ENCODE results near the gene SYNGR1. TPM values are rescaled to one million over a fixed set of nuclear protein-coding genes. Genes with fewer than 3 reads are reported as not detected.
"Not testable (repeated sequence)": the region's sequence is repeated elsewhere in the genome, so short reads cannot be mapped to it uniquely, and the experiment has no call there.

SYNGR1 gene
- total and polyA plus RNA-seq, 9 donors: 13.1 to 104 (median 74.7) TPM

DNA sequence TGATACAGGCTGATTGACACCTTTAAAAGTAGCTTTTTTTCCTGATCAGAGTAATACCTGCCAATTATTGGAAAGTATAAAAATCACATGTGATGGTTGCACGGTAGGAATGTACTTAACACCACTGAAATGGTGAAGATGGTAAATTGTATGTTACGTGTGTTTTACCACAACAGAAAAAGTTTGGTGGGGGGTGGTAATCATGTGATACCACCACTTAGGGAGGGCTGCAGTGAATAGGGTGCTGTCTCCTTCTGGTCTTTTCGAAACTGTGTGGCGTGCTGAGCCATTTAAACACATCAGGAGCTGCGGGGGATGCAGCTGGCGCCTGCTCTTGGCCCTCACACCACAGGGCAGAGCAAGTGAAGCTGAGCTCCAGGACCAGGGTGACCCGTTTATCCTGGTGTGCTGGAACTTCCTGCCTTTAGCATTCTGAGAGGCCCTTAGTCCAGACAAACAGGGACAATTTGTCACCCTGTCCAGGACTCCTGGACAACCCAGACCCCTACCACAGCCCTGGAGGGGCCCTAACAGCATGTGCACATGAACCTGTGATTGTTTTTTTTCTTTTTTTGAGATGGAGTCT lies 2.6 kb downstream of the SYNGR1 start:
- DNase-seq: no peak
- Histone ChIP-seq H3K9me3 (no peaks in the 10 kb centered on the region), H3K4me1 (ENCODE audit: insufficient read depth) (peaks cover 9% of the 10 kb centered on the region), H3K4me3 (no peak overlapping the region), H3K27me3 (no peaks in the 10 kb centered on the region), H3K36me3 (no peaks in the 10 kb centered on the region), H3K27ac (no peak overlapping the region)
- WGBS, 3 donors: 57 to 69% (median 59%) methylated on average over 7 of the region's 7 CpGs
- TF ChIP-seq POLR2A (IDR thresholded peaks at IDR 0.05): no peak
- no peak for TF ChIP-seq EP300 (IDR thresholded peaks at IDR 0.05)
- TF ChIP-seq, protein P1, sequence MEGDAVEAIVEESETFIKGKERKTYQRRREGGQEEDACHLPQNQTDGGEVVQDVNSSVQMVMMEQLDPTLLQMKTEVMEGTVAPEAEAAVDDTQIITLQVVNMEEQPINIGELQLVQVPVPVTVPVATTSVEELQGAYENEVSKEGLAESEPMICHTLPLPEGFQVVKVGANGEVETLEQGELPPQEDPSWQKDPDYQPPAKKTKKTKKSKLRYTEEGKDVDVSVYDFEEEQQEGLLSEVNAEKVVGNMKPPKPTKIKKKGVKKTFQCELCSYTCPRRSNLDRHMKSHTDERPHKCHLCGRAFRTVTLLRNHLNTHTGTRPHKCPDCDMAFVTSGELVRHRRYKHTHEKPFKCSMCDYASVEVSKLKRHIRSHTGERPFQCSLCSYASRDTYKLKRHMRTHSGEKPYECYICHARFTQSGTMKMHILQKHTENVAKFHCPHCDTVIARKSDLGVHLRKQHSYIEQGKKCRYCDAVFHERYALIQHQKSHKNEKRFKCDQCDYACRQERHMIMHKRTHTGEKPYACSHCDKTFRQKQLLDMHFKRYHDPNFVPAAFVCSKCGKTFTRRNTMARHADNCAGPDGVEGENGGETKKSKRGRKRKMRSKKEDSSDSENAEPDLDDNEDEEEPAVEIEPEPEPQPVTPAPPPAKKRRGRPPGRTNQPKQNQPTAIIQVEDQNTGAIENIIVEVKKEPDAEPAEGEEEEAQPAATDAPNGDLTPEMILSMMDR (IDR thresholded peaks at IDR 0.05): no peak
- intact Hi-C loops (cut with DNase I): no loop called here

DNA sequence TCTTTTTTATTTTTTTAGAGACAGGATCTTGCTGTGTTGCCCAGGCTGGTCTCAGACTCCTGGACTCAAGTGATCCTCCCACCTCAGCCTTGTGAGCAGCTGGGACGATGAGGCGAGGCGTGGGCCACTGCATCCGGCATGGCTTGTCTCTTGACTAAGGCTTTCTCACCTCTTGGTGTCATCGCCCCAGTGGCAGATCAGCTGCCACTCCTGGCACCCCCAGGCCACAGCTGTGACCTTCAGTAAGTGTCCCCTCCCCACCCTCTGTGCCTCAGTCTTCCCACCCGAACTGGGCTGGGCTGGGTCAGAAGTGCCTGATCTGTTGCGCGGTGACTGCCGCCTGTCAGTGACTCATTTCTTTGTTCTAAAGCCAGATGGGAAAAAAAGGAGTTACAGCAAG lies 3.6 kb downstream of the SYNGR1 start:
- intact Hi-C loops (cut with DNase I): no loop called here
- Histone ChIP-seq H3K27ac (no peak overlapping the region), H3K27me3 (no peaks in the 10 kb centered on the region), H3K4me3 (no peak overlapping the region), H3K4me1 (ENCODE audit: insufficient read depth) (peaks cover 9% of the 10 kb centered on the region), H3K36me3 (no peaks in the 10 kb centered on the region), H3K9me3 (no peaks in the 10 kb centered on the region)
- WGBS, 3 donors: 82 to 86% (median 85%) methylated on average over 9 of the region's 9 CpGs
- TF ChIP-seq, protein P1 (IDR thresholded peaks at IDR 0.05): no peak
- no peak for TF ChIP-seq POLR2A (IDR thresholded peaks at IDR 0.05)
- TF ChIP-seq EP300 (IDR thresholded peaks at IDR 0.05): no peak
- no peak for DNase-seq

- Histone ChIP-seq H3K4me3 (no peak overlapping the region), H3K9me3 (no peaks in the 10 kb centered on the region), H3K27ac (no peak overlapping the region), H3K36me3 (no peaks in the 10 kb centered on the region), H3K27me3 (no peaks in the 10 kb centered on the region), H3K4me1 (ENCODE audit: insufficient read depth) (peaks cover 9% of the 10 kb centered on the region)
- intact Hi-C loops (cut with DNase I): no loop called here
- WGBS, 3 donors: 82 to 90% (median 88%) methylated on average over 12 of the region's 12 CpGs
- no peak for DNase-seq
- TF ChIP-seq POLR2A (IDR thresholded peaks at IDR 0.05): no peak
- TF ChIP-seq, protein P1 (IDR thresholded peaks at IDR 0.05): no peak
- no peak for TF ChIP-seq EP300 (IDR thresholded peaks at IDR 0.05)
These were observed 5.3 kb downstream of the SYNGR1 start for GRCh38 chr22:39355080-39355479.

DNA sequence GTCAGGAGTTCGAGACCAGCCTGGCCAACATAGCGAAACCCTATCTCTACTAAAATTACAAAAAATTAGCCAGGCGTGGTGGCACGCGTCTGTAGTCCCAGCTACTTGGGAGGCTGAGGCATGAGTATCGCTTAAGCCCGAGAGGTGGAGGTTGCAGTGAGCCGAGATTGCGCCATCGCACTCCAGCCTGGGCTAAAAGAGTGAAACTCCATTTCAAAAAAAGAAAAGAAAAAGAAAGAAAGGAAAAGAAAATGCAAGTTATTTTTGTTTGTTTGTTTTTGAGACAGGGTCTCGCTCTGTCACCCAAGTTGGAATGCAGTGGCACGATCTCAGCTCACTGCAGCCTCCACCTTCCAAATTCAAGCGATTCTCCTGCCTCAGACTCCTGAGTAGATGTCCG lies 6.0 kb downstream of the SYNGR1 start:
- H3K9me3 ChIP-seq; H3K4me3 ChIP-seq; DNase-seq; H3K27me3 ChIP-seq; H3K36me3 ChIP-seq; H3K4me1 ChIP-seq (ENCODE audit: insufficient read depth); intact Hi-C loops (cut with DNase I); H3K27ac ChIP-seq: not testable (repeated sequence)
- WGBS, 3 donors: 93 to 96% (median 95%) methylated on average over 13 to 14 of the region's 14 CpGs

DNA sequence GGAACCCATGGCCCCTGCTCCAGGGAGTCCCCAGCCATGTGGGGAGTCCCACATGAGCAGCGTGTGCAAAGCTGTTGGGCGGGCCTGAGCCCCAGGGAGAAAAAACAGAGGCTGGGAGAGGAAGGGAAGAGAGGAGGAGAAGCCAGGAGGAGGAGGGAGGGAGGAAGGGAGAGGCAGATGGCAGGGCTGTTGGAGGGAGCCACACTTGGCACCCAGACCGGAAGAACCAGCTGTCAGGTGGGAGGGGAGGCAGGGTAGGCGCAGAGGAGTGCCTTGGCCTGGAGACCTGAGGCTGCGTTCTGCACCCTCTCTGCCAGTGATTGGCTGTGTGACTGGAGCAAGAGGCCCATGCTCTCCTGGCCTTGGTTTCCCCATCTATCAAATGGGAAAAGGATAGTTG lies 6.7 kb downstream of the SYNGR1 start:
- DNase-seq: no peak
- Histone ChIP-seq H3K4me1 (ENCODE audit: insufficient read depth) (peaks cover 5% of the 10 kb centered on the region), H3K36me3 (no peaks in the 10 kb centered on the region), H3K27me3 (no peaks in the 10 kb centered on the region), H3K4me3 (no peak overlapping the region), H3K9me3 (no peaks in the 10 kb centered on the region), H3K27ac (no peak overlapping the region)
- TF ChIP-seq POLR2A (IDR thresholded peaks at IDR 0.05) (no peak), EP300 (IDR thresholded peaks at IDR 0.05) (no peak)
- TF ChIP-seq, protein P1 (IDR thresholded peaks at IDR 0.05): no peak
- 70 to 74% (median 71%) methylated on average over 5 of the region's 5 CpGs for WGBS, 3 donors
- intact Hi-C loops (cut with DNase I): no loop called here

DNA sequence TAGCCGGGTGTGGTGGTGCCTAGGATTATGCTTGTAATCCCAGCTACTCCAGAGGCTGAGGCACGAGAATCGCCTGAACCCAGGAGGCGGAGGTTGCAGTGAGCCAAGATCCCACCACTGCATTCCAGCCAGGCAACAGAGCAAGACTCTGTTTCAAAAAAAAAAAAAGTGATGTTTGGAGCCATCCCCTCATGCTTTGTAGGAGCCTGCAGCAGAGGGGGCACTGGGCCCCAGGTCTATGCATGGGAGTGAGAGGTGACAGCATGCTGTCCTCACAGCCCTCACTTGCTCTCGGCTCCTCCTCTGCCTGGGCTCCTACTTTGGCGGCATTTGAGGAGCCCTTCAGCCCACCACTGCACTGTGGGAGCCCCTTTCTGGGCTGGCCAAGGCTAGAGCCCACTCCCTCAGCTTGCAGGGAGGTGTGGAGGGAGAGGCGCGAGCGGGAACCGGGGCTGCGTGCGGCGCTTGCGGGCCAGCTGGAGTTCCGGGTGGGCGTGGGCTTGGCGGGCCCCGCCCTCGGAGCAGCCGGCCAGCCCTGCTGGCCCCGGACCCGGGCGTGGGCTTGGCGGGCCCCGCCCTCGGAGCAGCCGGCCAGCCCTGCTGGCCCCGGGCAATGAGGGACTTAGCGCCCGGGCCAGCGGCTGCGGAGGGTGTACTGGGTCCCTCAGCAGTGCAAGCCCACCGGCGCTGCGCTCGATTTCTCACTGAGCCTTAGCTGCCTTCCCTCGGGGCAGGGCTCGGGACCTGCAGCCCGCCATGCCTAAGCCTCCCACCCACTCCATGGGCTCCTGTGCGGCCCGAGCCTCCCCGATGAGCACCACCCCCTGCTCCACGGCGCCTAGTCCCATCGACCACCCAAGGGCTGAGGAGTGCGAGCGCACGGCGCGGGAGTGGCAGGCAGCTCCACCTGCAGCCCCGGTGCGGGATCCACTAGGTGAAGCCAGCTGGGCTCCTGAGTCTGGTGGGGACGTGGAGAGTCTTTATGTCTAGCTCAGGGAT lies 7.6 kb downstream of the SYNGR1 start:
- H3K4me3 ChIP-seq; DNase-seq; H3K27ac ChIP-seq; H3K9me3 ChIP-seq; H3K36me3 ChIP-seq; intact Hi-C loops (cut with DNase I); H3K4me1 ChIP-seq (ENCODE audit: insufficient read depth); H3K27me3 ChIP-seq: not testable (repeated sequence)
- 93 to 95% (median 94%) methylated on average over 33 to 36 of the region's 53 CpGs for WGBS, 3 donors

DNA sequence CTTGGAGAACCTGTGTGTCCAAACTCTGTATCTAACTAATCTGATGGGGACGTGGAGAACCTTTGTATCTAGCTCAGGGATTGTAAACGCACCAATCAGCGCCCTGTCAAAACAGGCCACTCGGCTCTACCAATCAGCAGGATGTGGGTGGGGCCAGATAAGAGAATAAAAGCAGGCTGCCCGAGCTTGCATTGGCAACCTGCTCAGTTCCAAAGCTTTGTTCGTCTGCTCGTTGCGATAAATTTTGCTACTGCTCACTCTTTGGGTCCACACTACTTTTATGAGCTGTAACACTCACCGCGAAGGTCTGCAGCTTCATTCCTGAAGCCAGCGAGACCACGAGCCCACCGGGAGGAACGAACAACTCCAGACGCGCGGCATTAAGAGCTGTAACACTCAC lies 8.4 kb downstream of the SYNGR1 start:
- H3K36me3 ChIP-seq; intact Hi-C loops (cut with DNase I); H3K27ac ChIP-seq; H3K4me1 ChIP-seq (ENCODE audit: insufficient read depth); DNase-seq; H3K9me3 ChIP-seq; H3K4me3 ChIP-seq; H3K27me3 ChIP-seq: not testable (repeated sequence)
- 74 to 79% (median 76%) methylated on average over 14 to 16 of the region's 17 CpGs for WGBS, 3 donors
